GM23338 (cell line): ENCODE measurements around the gene RAB30. TPM values are rescaled to one million over a fixed set of nuclear protein-coding genes. Genes with fewer than 3 reads are reported as not detected.

Experiments used
- ATAC-seq: fragments of 200-7000 bp; cut with Tn5 transposase; 3 replicates; pipeline ENCODE4 v1.9.1; 2020
- DNase-seq: peaks from one replicate; pipeline ENCODE4 v3.0.0-alpha.2; 2015; ENCODE audit warnings: low spot score
- H2AFZ ChIP-seq: fragments of 200-600 bp; sonication (generic); 2 replicates; pipeline ENCODE4 v1.8.0; 2016; ENCODE audit warnings: antibody characterized with exemption, mild to moderate bottlenecking, moderate library complexity
- H3F3A ChIP-seq: fragments of 200-600 bp; sonication (generic); replicated peaks from 2 replicates; pipeline ENCODE4 v1.8.0; 2017; ENCODE audit warnings: antibody characterized with exemption, mixed run types, low read depth
- H3K27ac ChIP-seq: fragments of 200-600 bp; sonication (generic); 2 replicates; pipeline ENCODE4 v1.6.1; 2016; ENCODE audit warnings: low read depth
- H3K27me3 ChIP-seq: fragments of 200-600 bp; sonication (generic); 2 replicates; pipeline ENCODE4 v1.8.0; 2016; ENCODE audit warnings: mild to moderate bottlenecking, mixed run types, moderate library complexity; ENCODE audit not compliant: insufficient read depth
- H3K36me3 ChIP-seq: fragments of 200-600 bp; sonication (generic); 2 replicates; pipeline ENCODE4 v1.8.0; 2016; ENCODE audit warnings: mild to moderate bottlenecking; ENCODE audit not compliant: insufficient read depth
- H3K4me1 ChIP-seq: fragments of 200-600 bp; sonication (generic); 2 replicates; pipeline ENCODE4 v1.8.0; 2016; ENCODE audit warnings: mild to moderate bottlenecking, moderate library complexity; ENCODE audit not compliant: insufficient read depth
- H3K4me2 ChIP-seq: fragments of 200-600 bp; sonication (generic); 2 replicates; pipeline ENCODE4 v1.7.1; 2017; ENCODE audit warnings: mixed run types
- H3K4me3 ChIP-seq: fragments of 200-600 bp; sonication (generic); 2 replicates; pipeline ENCODE4 v1.6.1; 2016; ENCODE audit warnings: mixed run types
- H3K79me2 ChIP-seq: fragments of 200-600 bp; sonication (generic); replicated peaks from 2 replicates; pipeline ENCODE4 v1.8.0; 2017; ENCODE audit warnings: mild to moderate bottlenecking; ENCODE audit not compliant: insufficient read depth
- H3K9me2 ChIP-seq: fragments of 200-600 bp; sonication (generic); 2 replicates; pipeline ENCODE4 v1.8.0; 2017; ENCODE audit not compliant: insufficient read depth
- H4K20me1 ChIP-seq: fragments of 200-600 bp; sonication (generic); replicated peaks from 2 replicates; pipeline ENCODE4 v1.8.0; 2017; ENCODE audit warnings: mild to moderate bottlenecking; ENCODE audit not compliant: insufficient read depth
- H3K27ac Mint-ChIP-seq: 2 replicates; pipeline ENCODE4 v1.8.0; 2020; ENCODE audit warnings: inconsistent platforms, mild to moderate bottlenecking, moderate library complexity, mixed read lengths
- H3K27me3 Mint-ChIP-seq: 3 replicates; pipeline ENCODE4 v1.8.0; 2022; ENCODE audit warnings: low read depth, mild to moderate bottlenecking, moderate library complexity, mixed read lengths, inconsistent platforms; ENCODE audit not compliant: insufficient read depth, poor library complexity
- H3K36me3 Mint-ChIP-seq: 3 replicates; pipeline ENCODE4 v1.8.0; 2021; ENCODE audit warnings: low read depth, mild to moderate bottlenecking, inconsistent platforms, moderate library complexity, mixed read lengths
- H3K4me1 Mint-ChIP-seq: 3 replicates; pipeline ENCODE4 v1.8.0; 2020; ENCODE audit warnings: mild to moderate bottlenecking, inconsistent platforms, mixed read lengths
- H3K4me3 Mint-ChIP-seq: 3 replicates; pipeline ENCODE4 v1.8.0; 2021; ENCODE audit warnings: moderate library complexity, mild to moderate bottlenecking, inconsistent platforms, mixed read lengths
- H3K9me3 Mint-ChIP-seq: 3 replicates; pipeline ENCODE4 v1.8.0; 2020; ENCODE audit warnings: moderate library complexity, mild to moderate bottlenecking, inconsistent platforms, mixed read lengths
- CREB1 ChIP-seq: fragments of 250-450 bp; sonication (Bioruptor Pico); IDR thresholded peaks from 2 replicates; pipeline ENCODE4 v1.5.0; 2020; ENCODE audit warnings: low read depth, mild to moderate bottlenecking, moderate library complexity
- CTCF ChIP-seq, 2 experiments: fragments of 200-600 bp in 1 of 2; sonication (generic) in 1 of 2; conservative IDR thresholded peaks; 2 replicates each; pipeline versions ENCODE4 v1.5.1 to v1.6.1; 2016 to 2017; ENCODE audit warnings: antibody characterized with exemption in 2 of 2, low read depth in 2 of 2, mild to moderate bottlenecking in 2 of 2, moderate library complexity in 1 of 2
- ETS1 ChIP-seq: IDR thresholded peaks from 2 replicates; pipeline ENCODE4 v1.6.1; 2016; ENCODE audit warnings: antibody characterized with exemption
- EZH2 ChIP-seq: fragments of 200-600 bp; sonication (generic); IDR thresholded peaks from one replicate; pipeline ENCODE4 v1.8.0; 2017; ENCODE audit warnings: antibody characterized with exemption, mild to moderate bottlenecking, low read depth; ENCODE audit not compliant: unreplicated experiment
- EZH2phosphoT487 ChIP-seq: fragments of 200-600 bp; sonication (generic); IDR thresholded peaks from one replicate; pipeline ENCODE4 v1.8.1; 2018; ENCODE audit warnings: antibody characterized with exemption; ENCODE audit not compliant: unreplicated experiment
- JUNB ChIP-seq: IDR thresholded peaks from one replicate; pipeline ENCODE4 v1.6.1; 2016; ENCODE audit warnings: antibody characterized with exemption; ENCODE audit not compliant: unreplicated experiment
- NANOG ChIP-seq: IDR thresholded peaks from 2 replicates; pipeline ENCODE4 v1.6.1; 2016; ENCODE audit warnings: antibody characterized with exemption, borderline replicate concordance
- POLR2AphosphoS5 ChIP-seq: IDR thresholded peaks from 2 replicates; pipeline ENCODE4 v1.6.1; 2016; ENCODE audit warnings: antibody characterized with exemption, low read depth
- REST ChIP-seq: IDR thresholded peaks from one replicate; pipeline ENCODE4 v1.6.1; 2018; ENCODE audit warnings: antibody characterized with exemption; ENCODE audit not compliant: unreplicated experiment
- STAT1 ChIP-seq: IDR thresholded peaks from one replicate; pipeline ENCODE4 v1.6.1; 2016; ENCODE audit warnings: antibody characterized with exemption; ENCODE audit not compliant: unreplicated experiment
- ZNF114 ChIP-seq: fragments of 250-450 bp; sonication (Bioruptor Pico); IDR thresholded peaks from 2 replicates; pipeline ENCODE4 v1.5.0; 2020; ENCODE audit warnings: mild to moderate bottlenecking, moderate library complexity
- ZNF331 ChIP-seq: fragments of 250-450 bp; sonication (Bioruptor Pico); IDR thresholded peaks from 2 replicates; pipeline ENCODE4 v1.5.0; 2020; ENCODE audit warnings: low read depth, mild to moderate bottlenecking, moderate library complexity
- ZNF462 ChIP-seq: fragments of 250-450 bp; sonication (Bioruptor Pico); IDR thresholded peaks from 2 replicates; pipeline ENCODE4 v1.5.0; 2020; ENCODE audit warnings: mild to moderate bottlenecking, moderate library complexity
- polyA plus RNA-seq: library from polyadenylated mRNA; unstranded; fragments of >200 nt; fragmentation: Nextera tagmentation; extraction: Ambion mirVana; gene quantifications from 2 replicates; pipeline ENCODE4 v1.2.1, GENCODE V29; 2016
- total RNA-seq: library from RNA; depleted of rRNA; stranded (reverse); fragments of >200 nt; shearing (Covaris generic); gene quantifications from 2 replicates; pipeline ENCODE4 v1.2.3, GENCODE V29; 2014

The RAB30 gene
- total and polyA plus RNA-seq, 2 experiments from 2014 or later, result 3.3 to 6.6 TPM

- Mint-ChIP-seq H3K36me3 (no peaks in the 10 kb centered on the region), H3K4me1 (peaks cover 12% of the 10 kb centered on the region), H3K27ac (no peak overlapping the region), H3K9me3 (no peaks in the 10 kb centered on the region), H3K4me3 (no peak overlapping the region), H3K27me3 (peaks cover 4% of the 10 kb centered on the region)
- no peak for DNase-seq
- H3K27ac ChIP-seq, result no peak overlapping the region
- ATAC-seq, result no peak
- H2AFZ ChIP-seq, result no peak overlapping the region
- no peaks in the 10 kb centered on the region for H3K27me3 ChIP-seq
- H3F3A ChIP-seq, result no peaks in the 10 kb centered on the region
- no peaks in the 10 kb centered on the region; the same call in 1 of the 2 replicates for H3K4me1 ChIP-seq
- no peak overlapping the region for H3K4me3 ChIP-seq
- no peak overlapping the region for H3K4me2 ChIP-seq
- H3K79me2 ChIP-seq, result no peaks in the 10 kb centered on the region
- H3K36me3 ChIP-seq, result no peaks in the 10 kb centered on the region
- TF ChIP-seq POLR2AphosphoS5 (no peak), STAT1 (no peak), CREB1 (no peak), ZNF462 (CRISPR knock-in tag) (no peak), EZH2 (no peak), EZH2phosphoT487 (no peak), CTCF (conservative IDR thresholded peaks at IDR 0.05; ENCODE audit: low read depth in 2 of 2) (no peak), ZNF114 (CRISPR knock-in tag) (no peak), ETS1 (no peak), NANOG (no peak), ZNF331 (no peak), REST (no peak), JUNB (no peak)
- H3K9me2 ChIP-seq, result no peaks in the 10 kb centered on the region
- H4K20me1 ChIP-seq, result no peaks in the 10 kb centered on the region; the same call in 1 of the 2 replicates
Measured at GRCh38 chr11:83000381-83000780, 71.3 kb downstream of the RAB30 start.
